T-cell (primary cell): Measurements from ENCODE around the gene SEMA4C. TPM values are rescaled to one million over a fixed set of nuclear protein-coding genes. Genes with fewer than 3 reads are reported as not detected.

Experiments used
- ATAC-seq, 4 experiments: fragments of 200-7000 bp in 3 of 4; fragments of 150-1000 bp in 1 of 4; cut with Tn5 transposase; replicated peaks in 1 of 4; 1 replicate in 3 of 4; 2 replicates in 1 of 4; pipeline ENCODE4 v1.10.0; 2021; ENCODE audit warnings: moderate library complexity in 3 of 4, mild to moderate bottlenecking in 2 of 4, moderate number of reproducible peaks in 1 of 4
- CTCF ChIA-PET, 2 donors: fragments of 300-600 bp; sonication (Branson Sonifier 250); formaldehyde crosslinking; loops; one replicate each; lab custom pipeline; 2022; ENCODE audit warnings: antibody characterized with exemption in 2 of 2; lab: Charles Lee
- POLR2A ChIA-PET, 2 donors: fragments of 300-600 bp; sonication (Branson Sonifier 250); formaldehyde crosslinking; loops; one replicate each; lab custom pipeline; 2022; ENCODE audit warnings: antibody characterized with exemption in 2 of 2; lab: Charles Lee
- DNase-seq, 35 experiments: peaks; one replicate each; pipeline versions ENCODE4 v3.0.0 to v3.0.0-alpha.2; 2013 to 2023
- H3K27ac ChIP-seq: one replicate; pipeline ENCODE4 v1.5.1; 2013; ENCODE audit warnings: low read length
- H3K27me3 ChIP-seq, 2 experiments: replicated peaks in 1 of 2; 1 replicate in 1 of 2; 2 replicates in 1 of 2; pipeline versions ENCODE4 v1.6.1 to v1.7.0; 2013; ENCODE audit warnings: low read length in 1 of 2, mixed read lengths in 1 of 2; ENCODE audit not compliant: control insufficient read depth in 2 of 2, insufficient read depth in 2 of 2; ENCODE audit errors: extremely low read depth in 1 of 2
- H3K36me3 ChIP-seq, 2 donors: 1 replicate in 1 of 2; 2 replicates in 1 of 2; pipeline versions ENCODE4 v1.6.1 to v1.7.0; 2013; ENCODE audit warnings: low read length in 1 of 2; ENCODE audit not compliant: control insufficient read depth in 2 of 2, insufficient read depth in 1 of 2; ENCODE audit errors: extremely low read depth in 1 of 2
- H3K4me1 ChIP-seq, 2 experiments: 1 replicate in 1 of 2; 2 replicates in 1 of 2; pipeline versions ENCODE4 v1.6.1 to v1.7.0; 2013; ENCODE audit warnings: low read length in 2 of 2, mixed read lengths in 1 of 2; ENCODE audit not compliant: insufficient read depth in 2 of 2, control insufficient read depth in 1 of 2; ENCODE audit errors: extremely low read depth in 1 of 2
- H3K4me3 ChIP-seq, 2 donors: 1 replicate in 1 of 2; 2 replicates in 1 of 2; pipeline versions ENCODE4 v1.5.1 to v1.7.0; 2013; ENCODE audit warnings: mild to moderate bottlenecking in 2 of 2, low read length in 1 of 2, moderate library complexity in 1 of 2; ENCODE audit not compliant: control insufficient read depth in 1 of 2; ENCODE audit errors: extremely low read depth in 1 of 2
- H3K9me3 ChIP-seq: 2 replicates; pipeline ENCODE4 v1.7.0; 2013
- H3K27ac Mint-ChIP-seq, 2 donors: one replicate each; pipeline ENCODE4 v1.8.0; 2020 to 2021; ENCODE audit warnings: mild to moderate bottlenecking in 2 of 2, mixed read lengths in 2 of 2
- H3K27me3 Mint-ChIP-seq, 2 donors: one replicate each; pipeline ENCODE4 v1.8.0; 2021 to 2022; ENCODE audit warnings: mixed read lengths in 2 of 2
- H3K36me3 Mint-ChIP-seq: one replicate; pipeline ENCODE4 v1.8.0; 2021; ENCODE audit warnings: mixed read lengths
- H3K4me1 Mint-ChIP-seq, 3 donors: one replicate each; pipeline ENCODE4 v1.8.0; 2020 to 2022; ENCODE audit warnings: mixed read lengths in 3 of 3, mild to moderate bottlenecking in 1 of 3
- H3K4me3 Mint-ChIP-seq, 3 donors: one replicate each; pipeline ENCODE4 v1.8.0; 2020 to 2022; ENCODE audit warnings: mild to moderate bottlenecking in 3 of 3, mixed read lengths in 3 of 3, moderate library complexity in 3 of 3
- H3K9me3 Mint-ChIP-seq, 3 donors: one replicate each; pipeline ENCODE4 v1.8.0; 2020 to 2022; ENCODE audit warnings: mixed read lengths in 3 of 3
- WGBS: methylation state at CpG from one replicate; pipeline ENCODE4 v1.1.5; 2013; ENCODE audit warnings: missing lambda C conversion rate; ENCODE audit not compliant: insufficient coverage; 5-methylcytosine and 5-hydroxymethylcytosine counted together
- total RNA-seq, 35 experiments: library from RNA in 6 of 35; stranded (reverse) in 6 of 35; fragments of 120-200 nt in 1 of 35; gene quantifications; one replicate each; pipeline versions ENCODE4 v1.2.1 to v1.2.4 and lab custom pipeline; 2013 to 2026

The SEMA4C gene
- total RNA-seq, 5 donors from 2014 or later (not counting 1 experiment from before 2014, with no cell fraction given) = 36.3 to 89.0 (median 72.3) TPM

- no peaks in the 10 kb centered on the region for H3K27me3 Mint-ChIP-seq
- no peaks in the 10 kb centered on the region for H3K9me3 Mint-ChIP-seq
- CTCF ChIA-PET = no interaction called here
- DNase-seq (no peak), ATAC-seq (no peak)
- Histone ChIP-seq H3K27ac (no peak overlapping the region), H3K4me1 (peaks cover 2 to 7% of the 10 kb centered on the region in 2 experiments), H3K9me3 (no peaks in the 10 kb centered on the region), H3K36me3 (no peaks in the 10 kb centered on the region), H3K4me3 (no peak overlapping the region), H3K27me3 (peaks cover 0 to 6% of the 10 kb centered on the region in 2 experiments)
- H3K4me3 Mint-ChIP-seq = no peak overlapping the region
- peaks cover 0 to 8% (median 2%) of the 10 kb centered on the region in 3 donors for H3K4me1 Mint-ChIP-seq
- POLR2A ChIA-PET = no interaction called here
- H3K27ac Mint-ChIP-seq = no peak overlapping the region
- 86% methylated on average over 11 of the region's 18 CpGs for WGBS
- H3K36me3 Mint-ChIP-seq = no peaks in the 10 kb centered on the region
These were observed 9.7 kb upstream of the SEMA4C start for GRCh38 chr2:96879545-96880040.

- POLR2A ChIA-PET = no interaction called here
- H3K4me1 ChIP-seq = peaks cover 2 to 12% of the 10 kb centered on the region in 2 experiments
- CTCF ChIA-PET = no interaction called here
- H3K27me3 Mint-ChIP-seq = no peaks in the 10 kb centered on the region
- peaks cover 5 to 14% (median 8%) of the 10 kb centered on the region in 3 donors for H3K4me1 Mint-ChIP-seq
- H3K27ac Mint-ChIP-seq = peak overlapping the region; percentile 8 to 28
- peaks cover 0 to 6% of the 10 kb centered on the region in 2 experiments for H3K27me3 ChIP-seq
- 88% methylated on average over 20 of the region's 22 CpGs for WGBS
- ATAC-seq (no peak), DNase-seq (no peak)
- H3K27ac ChIP-seq = no peak overlapping the region
- H3K36me3 Mint-ChIP-seq = no peaks in the 10 kb centered on the region
- no peak overlapping the region for H3K4me3 Mint-ChIP-seq
- H3K36me3 ChIP-seq = no peaks in the 10 kb centered on the region
- H3K9me3 Mint-ChIP-seq = no peaks in the 10 kb centered on the region
- H3K9me3 ChIP-seq = no peaks in the 10 kb centered on the region
- H3K4me3 ChIP-seq = no peak overlapping the region
These were observed 9.1 kb upstream of the SEMA4C start for GRCh38 chr2:96878796-96879544.

- ATAC-seq = no peak
- Histone ChIP-seq H3K9me3 (no peaks in the 10 kb centered on the region), H3K4me1 (peaks cover 2 to 20% of the 10 kb centered on the region in 2 experiments), H3K27ac (no peak overlapping the region), H3K36me3 (no peaks in the 10 kb centered on the region), H3K27me3 (peaks cover 0 to 3% of the 10 kb centered on the region in 2 experiments), H3K4me3 (no peak overlapping the region)
- Mint-ChIP-seq H3K9me3 (no peaks in the 10 kb centered on the region), H3K36me3 (no peaks in the 10 kb centered on the region), H3K27ac (peak overlapping the region in 1 of 2 donors; percentile 11), H3K4me3 (no peak overlapping the region), H3K27me3 (no peaks in the 10 kb centered on the region), H3K4me1 (peaks cover 10 to 22% (median 15%) of the 10 kb centered on the region in 3 donors)
- ChIA-PET POLR2A (no interaction called here), CTCF (no interaction called here)
- 92% methylated on average over 5 of the region's 7 CpGs for WGBS
- DNase-seq = no peak
These were observed 8.3 kb upstream of the SEMA4C start for GRCh38 chr2:96878171-96878570.

- no peaks in the 10 kb centered on the region for H3K27me3 Mint-ChIP-seq
- H3K4me1 ChIP-seq = peaks cover 2 to 24% of the 10 kb centered on the region in 2 experiments
- ChIA-PET CTCF (no interaction called here), POLR2A (no interaction called here)
- H3K4me1 Mint-ChIP-seq = peaks cover 10 to 27% (median 16%) of the 10 kb centered on the region in 3 donors
- no peaks in the 10 kb centered on the region for H3K9me3 Mint-ChIP-seq
- H3K4me3 ChIP-seq = no peak overlapping the region
- H3K36me3 Mint-ChIP-seq = no peaks in the 10 kb centered on the region
- no peaks in the 10 kb centered on the region for H3K9me3 ChIP-seq
- H3K36me3 ChIP-seq = no peaks in the 10 kb centered on the region
- H3K27me3 ChIP-seq = peaks cover 0 to 3% of the 10 kb centered on the region in 2 experiments
- ATAC-seq = no peak
- H3K27ac Mint-ChIP-seq = no peak overlapping the region
- DNase-seq = no peak
- H3K4me3 Mint-ChIP-seq = no peak overlapping the region
- H3K27ac ChIP-seq = no peak overlapping the region
- 95% methylated on average over 14 of the region's 15 CpGs for WGBS
These were observed 7.8 kb upstream of the SEMA4C start for GRCh38 chr2:96877631-96878092.

- no peak overlapping the region for H3K27ac Mint-ChIP-seq
- no peak overlapping the region for H3K4me3 Mint-ChIP-seq
- Histone ChIP-seq H3K9me3 (no peaks in the 10 kb centered on the region), H3K36me3 (no peaks in the 10 kb centered on the region), H3K27me3 (peaks cover 0 to 3% of the 10 kb centered on the region in 2 experiments), H3K4me3 (no peak overlapping the region), H3K27ac (no peak overlapping the region), H3K4me1 (peaks cover 2 to 24% of the 10 kb centered on the region in 2 experiments)
- H3K4me1 Mint-ChIP-seq = peaks cover 10 to 33% (median 20%) of the 10 kb centered on the region in 3 donors
- H3K36me3 Mint-ChIP-seq = no peaks in the 10 kb centered on the region
- no peak for ATAC-seq
- WGBS = no CpG with 5 or more reads among the region's 6 CpGs
- ChIA-PET CTCF (no interaction called here), POLR2A (no interaction called here)
- no peaks in the 10 kb centered on the region for H3K9me3 Mint-ChIP-seq
- DNase-seq = no peak
- H3K27me3 Mint-ChIP-seq = no peaks in the 10 kb centered on the region
These were observed 7.2 kb upstream of the SEMA4C start for GRCh38 chr2:96877042-96877451.

GRCh38 chr2:96876269-96877041, 6.6 kb upstream of the SEMA4C start:
- no peaks in the 10 kb centered on the region for H3K9me3 ChIP-seq
- H3K27me3 ChIP-seq = peaks cover 0 to 3% of the 10 kb centered on the region in 2 experiments
- no peaks in the 10 kb centered on the region for H3K36me3 ChIP-seq
- H3K4me3 Mint-ChIP-seq = no peak overlapping the region
- ChIA-PET CTCF (no interaction called here), POLR2A (no interaction called here)
- peaks cover 2 to 24% of the 10 kb centered on the region in 2 experiments for H3K4me1 ChIP-seq
- H3K36me3 Mint-ChIP-seq = no peaks in the 10 kb centered on the region
- DNase-seq = no peak
- H3K4me3 ChIP-seq = no peak overlapping the region
- H3K27ac Mint-ChIP-seq = peak overlapping the region in 1 of 2 donors; percentile 72
- no peaks in the 10 kb centered on the region for H3K27me3 Mint-ChIP-seq
- no peak for ATAC-seq
- no peak overlapping the region for H3K27ac ChIP-seq
- H3K9me3 Mint-ChIP-seq = no peaks in the 10 kb centered on the region
- H3K4me1 Mint-ChIP-seq = peaks cover 10 to 33% (median 20%) of the 10 kb centered on the region in 3 donors
- WGBS = 89% methylated on average over 12 of the region's 16 CpGs
